Activated CD8-positive, alpha-beta memory T cell treated with anti-CD3 and anti-CD28 coated beads for 4 hours (primary cell): Measurements from ENCODE around the gene NTSR1.
A peak's percentile ranks its signal among the peaks of the same experiment; 100 is the strongest.

Experiments used
- DNase-seq, 2 donors: peaks; one replicate each; pipeline ENCODE4 v3.0.0-alpha.2; 2020; ENCODE audit warnings: low read depth in 2 of 2

NTSR1 gene

DNA sequence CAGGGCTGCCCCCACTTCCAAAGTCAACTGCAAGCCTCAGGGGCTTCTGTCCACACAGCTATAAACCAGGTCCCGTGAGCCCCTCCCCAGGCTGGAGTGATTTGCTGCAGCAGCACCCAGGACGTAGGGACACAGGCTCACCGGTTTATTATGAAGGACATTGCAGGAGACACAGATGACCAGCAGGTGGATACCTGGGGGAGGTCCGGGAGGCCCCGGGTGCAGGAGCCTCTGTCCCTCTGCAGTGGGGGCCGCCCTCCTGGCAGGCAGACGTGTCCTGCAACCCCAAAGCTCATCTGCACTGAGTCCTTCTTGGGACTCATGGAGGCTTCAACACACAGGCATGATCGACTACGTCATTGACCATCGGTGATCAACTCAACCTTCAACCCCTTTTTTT lies 14.5 kb upstream of the NTSR1 start:
- no peak for DNase-seq

DNA sequence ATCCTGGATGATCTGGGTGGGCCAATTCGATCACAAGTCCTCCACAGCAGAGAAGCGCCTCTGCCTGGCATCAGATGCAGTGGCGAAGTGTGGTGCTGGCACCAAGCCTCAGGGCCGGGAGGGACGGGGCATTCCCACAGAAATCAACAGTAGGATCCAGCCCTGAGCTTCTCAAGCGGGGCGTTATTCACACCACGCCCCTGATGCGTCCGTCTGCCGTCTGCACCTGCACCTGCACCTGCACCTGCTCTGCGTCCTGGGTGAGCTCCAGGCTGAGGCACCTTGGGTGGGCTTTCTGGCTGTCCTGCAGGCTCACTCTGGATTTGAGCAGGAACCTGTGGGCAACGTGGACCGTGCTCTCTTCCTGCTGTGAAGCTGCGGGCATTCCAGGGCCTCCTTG lies 13.8 kb upstream of the NTSR1 start:
- DNase-seq = no peak

DNA sequence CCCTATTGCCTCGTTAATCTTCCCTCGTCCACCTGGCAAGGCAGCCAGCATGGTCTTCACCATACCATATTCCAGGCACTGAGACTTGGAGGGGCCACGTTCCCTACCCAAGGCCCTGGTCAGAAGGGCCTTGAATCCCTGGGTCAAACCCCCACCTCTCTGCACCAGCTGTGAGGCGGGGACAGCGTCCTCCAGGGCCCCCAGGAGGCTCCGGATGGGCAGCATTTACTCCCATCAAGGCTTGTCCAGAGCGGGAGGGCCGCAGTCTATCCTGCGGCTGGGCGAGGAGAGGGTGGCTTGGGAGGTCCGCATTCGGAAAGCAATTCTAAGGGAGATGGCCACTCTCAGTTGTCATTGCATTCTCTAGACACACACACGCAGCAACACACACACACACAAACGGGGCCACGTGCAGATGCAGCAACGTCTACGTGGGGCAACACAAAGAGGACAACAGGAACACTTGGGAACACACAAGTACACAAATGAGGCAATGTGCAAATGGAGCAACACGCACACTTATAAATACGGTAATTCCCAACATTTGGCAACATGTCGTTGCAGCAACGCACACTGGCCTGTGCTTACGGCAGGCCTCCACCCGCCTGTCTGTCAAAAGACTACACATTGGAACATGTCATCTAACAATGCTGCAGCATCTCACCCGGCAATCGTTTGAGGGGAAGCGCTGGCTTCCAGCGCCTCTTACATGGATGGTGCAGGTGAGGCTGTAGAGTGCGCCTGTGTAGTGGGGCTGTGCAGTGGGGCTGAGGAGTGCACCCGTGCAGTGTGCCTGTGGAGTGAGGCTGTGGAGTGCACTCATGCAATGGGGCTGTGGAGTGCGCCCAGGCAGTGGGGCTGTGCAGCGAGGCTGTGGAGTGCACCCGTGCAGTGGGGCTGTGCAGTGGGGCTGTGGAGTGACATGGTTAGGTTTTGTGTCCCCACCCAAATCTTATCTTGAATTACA lies 12.9 kb upstream of the NTSR1 start:
- no peak for DNase-seq

DNA sequence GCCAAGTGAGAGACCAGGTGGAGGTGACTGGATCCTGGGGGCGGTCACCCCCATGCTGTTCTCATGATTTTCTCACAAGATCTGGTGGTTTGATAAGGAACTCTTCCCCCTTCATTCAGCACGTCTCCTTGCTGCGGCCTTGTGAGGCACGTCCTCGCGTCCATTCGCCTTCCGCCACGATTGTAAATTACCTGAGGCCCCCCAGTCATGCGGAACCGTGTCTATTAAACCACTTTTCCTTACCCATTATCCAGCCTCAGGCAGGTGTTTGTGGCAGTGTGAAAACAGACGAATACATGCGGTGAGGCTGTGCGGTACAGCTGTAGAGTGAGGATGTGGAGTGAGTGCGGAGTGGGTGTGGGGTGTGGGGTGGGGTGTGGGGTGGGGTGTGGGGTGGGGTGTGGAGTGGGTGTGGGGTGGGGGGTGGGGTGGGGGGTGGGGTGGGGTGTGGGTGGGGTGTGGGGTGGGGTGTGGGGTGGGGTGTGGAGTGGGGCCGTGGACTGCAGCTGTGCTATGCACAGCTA lies 12.1 kb upstream of the NTSR1 start:
- DNase-seq = no peak

DNA sequence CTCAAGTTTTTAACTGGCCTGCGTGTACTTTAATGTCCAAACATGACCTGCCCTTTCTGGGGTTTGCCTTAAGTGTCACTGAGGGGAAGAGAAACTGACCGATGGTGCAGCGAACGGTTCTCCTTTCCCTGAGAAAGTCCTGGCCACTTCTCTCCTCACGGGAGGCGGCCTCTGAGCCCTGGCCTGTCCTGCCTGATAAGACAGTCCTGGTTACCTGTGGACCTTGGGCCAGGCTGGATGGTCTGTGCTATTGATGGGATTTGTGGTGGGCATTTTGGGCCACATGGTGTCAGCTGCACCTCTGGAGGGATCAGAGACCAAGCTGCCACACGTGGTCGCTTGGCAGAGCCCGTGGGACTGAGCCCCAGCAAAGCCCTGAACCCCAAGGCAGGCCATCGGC lies 11.6 kb upstream of the NTSR1 start:
- DNase-seq = no peak

DNA sequence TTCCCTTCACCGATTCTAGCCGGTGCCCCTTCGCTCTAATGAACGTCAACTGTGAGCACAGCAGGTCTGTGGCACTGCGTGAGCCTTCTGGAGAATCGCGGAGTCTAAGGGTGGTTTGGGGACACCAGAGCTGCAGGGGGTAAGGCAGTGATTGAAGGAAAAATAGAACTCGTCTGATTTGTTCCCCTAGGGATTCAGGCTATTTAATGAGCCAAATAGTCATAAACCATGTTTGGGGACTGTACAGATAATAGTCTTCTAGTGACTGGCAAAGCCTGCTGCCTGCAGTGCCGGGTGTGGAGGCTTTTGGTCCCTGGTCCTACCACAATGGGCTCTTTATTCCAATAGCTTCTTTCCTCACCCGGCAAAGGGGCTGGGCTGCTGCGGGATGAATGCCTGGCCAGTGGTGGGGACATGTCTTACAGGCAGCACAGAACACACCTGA lies 11.1 kb upstream of the NTSR1 start:
- DNase-seq = no peak

DNA sequence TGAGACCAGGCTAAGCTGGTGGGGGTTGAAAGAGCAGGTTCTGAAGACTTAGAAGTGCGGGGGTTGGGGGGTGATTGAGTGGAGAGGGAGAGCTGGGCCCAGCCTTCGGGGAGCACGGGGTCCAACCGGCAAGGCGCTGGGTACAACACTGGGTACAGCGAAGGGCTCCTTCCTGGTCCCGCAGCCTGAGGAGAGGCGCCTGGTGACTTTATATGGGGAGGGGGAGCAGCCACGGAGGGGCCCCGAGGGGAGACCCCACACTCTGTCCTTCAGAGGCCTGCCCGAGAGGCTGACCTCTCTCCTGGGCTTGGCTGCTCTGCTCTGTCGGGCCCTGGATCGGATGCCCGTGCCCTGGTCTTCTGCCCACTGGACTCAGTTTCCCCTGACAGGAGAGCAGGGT lies 10.4 kb upstream of the NTSR1 start:
- DNase-seq = no peak

DNA sequence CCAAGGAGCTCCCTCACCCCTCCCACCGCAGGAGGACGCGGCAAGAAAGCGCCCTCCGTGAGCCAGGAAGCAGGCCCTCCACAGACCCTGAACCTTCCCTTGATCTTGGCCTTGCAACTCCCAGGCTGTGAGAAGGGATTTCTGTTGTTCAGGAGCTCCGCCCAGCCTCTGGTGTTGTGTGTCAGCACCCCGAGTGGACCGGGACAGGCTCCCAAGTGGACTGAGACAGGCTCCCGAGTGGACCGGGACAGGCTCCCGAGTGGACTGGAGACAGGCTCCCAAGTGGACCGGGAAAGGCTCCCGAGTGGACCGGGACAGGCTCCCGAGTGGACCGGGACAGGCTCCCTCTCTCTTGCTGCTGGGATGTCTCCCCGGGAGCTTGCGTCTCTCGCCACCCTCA lies 9.3 kb upstream of the NTSR1 start:
- no peak for DNase-seq

DNA sequence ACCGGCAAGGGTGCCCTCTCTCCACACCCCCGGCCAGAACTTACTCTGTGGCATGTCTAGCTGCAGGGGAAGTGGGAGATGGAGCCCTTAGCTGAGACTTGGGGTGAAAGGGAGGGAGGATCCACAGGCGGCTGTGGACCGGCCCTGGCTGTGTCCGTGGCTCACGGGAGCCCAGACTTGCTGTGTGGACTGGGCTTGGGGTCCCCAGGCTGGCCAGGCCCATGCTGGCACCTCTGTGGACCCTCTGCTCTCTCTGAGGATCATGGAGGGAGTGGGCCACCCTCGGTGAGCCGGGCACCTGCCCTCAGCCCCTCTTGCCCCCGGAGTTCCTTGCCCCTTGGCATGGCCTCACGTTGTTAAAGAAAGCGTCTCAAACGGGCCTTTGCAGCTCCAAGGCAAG lies 8.9 kb upstream of the NTSR1 start:
- no peak for DNase-seq

DNA sequence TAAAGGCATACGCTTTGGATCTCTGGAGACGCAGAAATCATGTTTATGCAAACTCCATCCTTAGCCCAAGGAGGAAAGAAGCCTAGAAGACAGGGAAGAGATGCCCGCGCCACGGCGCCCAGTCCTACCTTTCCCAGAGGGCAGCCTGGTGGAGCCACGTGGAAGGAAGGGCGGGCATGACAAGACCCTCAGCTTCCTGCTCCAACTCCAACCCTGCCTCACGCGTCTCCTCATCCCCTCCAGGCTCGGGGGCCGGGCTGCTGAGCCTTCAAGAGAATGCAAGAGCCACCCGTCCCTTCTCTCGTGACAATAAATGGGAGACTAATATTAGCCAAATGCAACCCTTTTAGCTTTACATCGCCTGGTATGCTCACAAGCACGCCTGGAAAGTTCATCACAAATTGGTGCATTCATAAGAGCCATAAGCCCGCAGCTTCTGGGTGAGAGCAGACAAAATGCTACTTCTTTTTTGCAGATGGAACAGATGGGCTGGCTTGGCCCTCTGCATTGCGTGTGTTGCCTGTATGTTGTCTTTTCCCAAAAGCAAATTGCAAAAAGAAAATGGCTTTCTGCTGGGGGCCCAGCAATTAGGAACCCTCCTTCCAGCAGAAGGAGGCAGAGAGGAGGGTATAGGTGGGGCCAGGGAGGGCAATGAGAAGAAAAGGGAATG lies 8.2 kb upstream of the NTSR1 start:
- no peak for DNase-seq

DNA sequence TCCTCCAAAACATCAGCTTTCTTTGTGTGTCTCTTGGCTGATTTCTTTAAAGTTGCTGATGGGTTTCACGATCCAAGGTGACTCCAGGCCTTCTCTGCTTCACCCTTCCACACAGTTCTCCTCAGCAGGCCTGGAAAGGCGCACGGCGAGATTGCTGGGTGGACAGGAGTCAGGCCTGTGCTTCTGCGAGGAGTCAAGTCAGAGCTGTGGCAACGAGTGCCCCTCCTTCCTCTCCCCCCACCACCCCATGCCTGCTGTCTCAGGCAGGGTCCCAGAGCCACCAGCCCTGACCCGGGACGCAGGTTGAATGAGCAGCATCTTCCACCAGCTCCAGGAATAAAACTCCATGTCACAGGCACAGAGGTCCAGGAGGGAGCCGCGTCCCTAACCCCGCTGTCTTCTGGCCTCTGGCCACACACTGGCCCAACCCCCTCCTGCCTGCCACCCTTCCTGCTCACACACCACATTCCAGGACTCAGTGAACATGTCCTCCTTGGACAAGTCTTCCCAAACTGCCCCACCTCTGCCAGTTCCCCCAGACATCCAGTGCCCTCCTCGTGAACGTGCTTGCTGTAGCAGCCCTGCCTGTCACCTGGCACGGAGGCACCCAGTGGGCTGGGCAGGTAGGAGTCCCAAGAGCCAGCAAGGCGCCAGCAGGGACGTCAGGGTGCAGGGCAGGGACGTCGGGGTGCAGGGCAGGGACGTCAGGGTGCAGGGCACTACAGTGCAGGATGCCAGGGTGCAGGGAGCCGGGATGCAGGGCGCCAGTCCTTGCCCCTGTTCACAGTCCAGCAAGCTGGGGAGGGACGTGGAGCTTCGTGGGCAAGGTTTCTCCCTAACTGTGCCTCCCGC lies 7.2 kb upstream of the NTSR1 start:
- DNase-seq = no peak

DNA sequence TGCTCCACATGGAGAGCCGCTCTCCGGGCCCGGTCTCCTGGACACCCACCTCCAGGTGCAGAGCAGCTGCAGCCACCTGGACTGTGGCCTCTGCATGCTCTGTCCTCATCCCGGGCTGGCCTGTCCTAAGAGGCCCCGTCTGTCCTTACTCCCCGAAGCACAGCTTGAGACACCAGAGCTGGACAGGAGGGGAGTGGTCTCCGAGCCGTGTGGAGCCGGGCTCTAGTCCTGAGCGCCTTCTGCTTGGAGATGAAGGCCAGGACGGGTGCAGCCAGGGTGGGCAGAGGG lies 6.7 kb upstream of the NTSR1 start:
- DNase-seq = no peak

DNA sequence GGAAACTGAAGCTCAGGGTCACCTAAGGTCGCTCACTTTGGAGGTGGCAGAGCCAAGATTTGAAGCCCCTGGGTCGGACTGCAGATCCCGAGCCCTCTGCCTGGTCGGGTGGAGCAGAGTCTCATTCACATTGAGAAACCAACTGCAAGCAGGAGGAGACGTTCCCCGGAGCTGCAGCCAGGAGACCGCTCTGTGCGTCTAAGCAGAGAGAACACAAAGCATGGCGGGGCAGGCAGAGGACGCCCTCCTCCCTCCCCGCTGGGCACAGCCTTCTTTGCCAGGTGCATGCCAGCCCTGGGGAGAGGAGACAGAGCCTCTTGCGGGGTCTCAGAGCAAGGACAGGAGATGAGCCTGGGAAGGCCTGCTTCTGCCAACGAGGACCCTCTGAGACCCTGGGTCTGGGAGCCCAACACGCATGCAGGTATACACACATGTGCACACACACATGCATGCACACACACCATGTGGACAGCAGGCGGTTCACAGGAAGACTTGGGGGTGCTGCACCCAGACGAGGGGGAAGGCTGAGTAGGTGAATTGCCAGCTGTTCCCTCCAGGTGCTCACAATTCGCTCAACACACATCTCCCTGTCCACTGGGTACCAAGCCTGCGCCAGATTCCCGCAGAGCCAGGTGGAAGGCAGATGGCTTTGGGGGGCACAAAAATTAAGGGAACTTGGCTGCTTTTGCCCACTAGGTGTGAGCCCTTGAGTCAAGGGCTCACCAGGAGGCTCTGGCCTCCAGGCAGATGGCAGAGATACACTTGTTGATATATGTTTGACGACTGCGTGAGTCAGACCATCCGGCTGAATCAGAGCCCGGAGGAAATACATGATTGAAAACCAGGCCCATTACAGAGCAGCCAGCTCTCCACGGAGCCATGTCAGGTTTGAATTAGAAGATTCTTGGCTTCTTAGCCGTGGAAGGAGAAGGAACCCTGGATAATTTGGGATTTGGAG lies 5.5 kb upstream of the NTSR1 start:
- DNase-seq = peak in 1 of 2 donors; percentile 16

DNA sequence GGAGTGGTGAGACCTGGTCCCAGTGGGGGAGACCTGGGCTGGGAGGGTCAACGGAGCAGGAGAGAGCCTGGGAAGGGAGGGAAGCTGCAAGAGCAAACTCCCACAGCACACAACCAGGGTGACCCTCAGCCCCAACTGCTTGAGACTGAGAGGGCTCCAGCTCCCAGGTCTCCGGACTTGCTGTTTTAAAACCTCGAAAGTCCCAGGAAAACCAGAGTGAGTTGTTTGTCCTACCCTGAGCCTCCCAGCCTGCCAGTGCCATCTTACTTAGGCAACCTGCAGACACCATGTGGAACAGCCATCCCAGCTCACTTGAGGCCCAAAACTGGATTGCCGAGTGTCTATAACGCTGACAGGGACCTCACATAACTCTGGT lies 4.8 kb upstream of the NTSR1 start:
- DNase-seq = no peak

DNA sequence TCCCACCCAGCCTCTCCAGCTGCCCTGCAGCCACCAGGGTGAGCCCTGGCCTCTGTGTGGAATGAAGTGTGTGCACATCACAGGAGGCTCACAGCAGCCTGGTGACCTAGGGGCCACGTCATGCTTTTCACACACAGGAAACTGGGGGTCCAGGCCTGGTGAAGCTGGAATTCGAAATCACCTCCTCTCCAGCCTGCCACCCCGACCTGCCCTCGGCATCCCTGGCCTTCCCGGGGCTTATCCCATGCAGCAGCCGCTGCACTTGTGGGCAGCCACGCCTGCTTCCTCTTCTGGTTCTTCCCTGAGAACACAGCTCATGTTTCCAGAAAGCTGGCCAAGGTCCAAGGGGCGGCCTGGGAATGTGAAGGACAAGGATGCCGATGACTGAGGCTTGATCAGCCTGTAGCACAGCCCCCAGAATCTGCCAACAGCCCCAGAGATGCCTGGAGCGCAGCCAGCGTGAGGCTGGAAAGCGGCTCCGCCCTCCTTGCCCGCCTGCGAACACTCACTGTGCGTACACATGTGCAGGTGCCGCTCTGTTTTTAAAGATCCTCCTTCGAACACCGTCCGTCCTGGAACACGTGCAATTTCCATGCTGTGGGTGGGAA lies 4.2 kb upstream of the NTSR1 start:
- DNase-seq = no peak

DNA sequence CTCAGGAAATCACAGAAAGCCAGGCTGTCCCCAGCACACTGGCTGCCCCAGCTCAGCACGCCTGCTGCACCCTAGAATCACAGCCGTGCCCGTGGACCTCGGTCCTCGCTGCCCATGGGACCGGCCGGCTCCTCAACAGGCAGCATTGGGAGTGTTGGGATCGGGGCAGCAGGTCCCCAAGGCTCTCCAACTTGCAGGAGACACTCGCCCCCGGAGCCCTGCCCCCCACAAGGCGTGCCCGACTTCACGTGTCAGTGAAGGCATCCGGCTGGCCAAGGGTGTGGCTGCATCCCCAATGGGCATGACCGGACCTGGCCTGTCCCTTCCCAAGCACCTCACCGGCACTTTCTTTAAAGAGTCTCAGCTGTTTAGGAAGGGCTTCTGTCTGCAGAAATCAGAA lies 3.0 kb upstream of the NTSR1 start:
- DNase-seq = no peak

DNA sequence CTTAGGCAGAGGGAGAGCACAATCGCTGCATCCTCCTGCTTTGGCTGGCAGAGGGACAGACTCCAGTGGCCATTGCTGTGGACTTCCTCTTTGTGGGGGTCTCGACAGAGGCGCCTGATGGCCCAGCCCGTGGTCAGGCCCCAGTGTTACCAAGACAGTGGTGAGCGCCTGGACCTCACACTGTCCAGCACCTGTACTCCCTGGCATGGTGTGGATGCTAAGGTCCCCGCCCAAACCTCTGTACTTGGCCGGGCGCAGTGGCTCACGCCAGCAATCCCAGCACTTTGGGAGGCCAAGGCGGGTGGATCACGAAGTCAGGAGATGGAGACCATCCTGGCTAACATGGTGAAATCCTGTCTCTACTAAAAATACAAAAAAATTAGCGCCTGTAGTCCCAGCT lies 2.3 kb upstream of the NTSR1 start:
- no peak for DNase-seq

DNA sequence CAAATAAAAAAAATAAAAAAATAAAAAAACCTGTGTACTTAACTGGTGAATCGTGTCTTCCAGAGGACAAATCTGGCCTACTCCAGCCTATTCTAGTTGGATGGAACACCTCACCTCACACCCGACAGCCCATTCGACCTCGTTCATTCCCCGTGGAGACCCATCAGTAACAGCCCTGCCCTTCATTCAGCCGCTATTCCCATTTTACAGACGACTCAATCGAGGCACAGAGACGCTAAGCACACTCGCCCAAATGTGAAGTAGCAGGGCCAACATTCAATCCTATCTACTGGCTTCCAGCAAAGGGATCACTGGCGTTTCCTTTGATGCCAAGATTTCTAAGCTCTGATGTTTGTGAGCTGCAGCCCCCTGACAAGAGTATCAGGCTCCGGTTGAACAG lies 1.8 kb upstream of the NTSR1 start:
- no peak for DNase-seq

DNA sequence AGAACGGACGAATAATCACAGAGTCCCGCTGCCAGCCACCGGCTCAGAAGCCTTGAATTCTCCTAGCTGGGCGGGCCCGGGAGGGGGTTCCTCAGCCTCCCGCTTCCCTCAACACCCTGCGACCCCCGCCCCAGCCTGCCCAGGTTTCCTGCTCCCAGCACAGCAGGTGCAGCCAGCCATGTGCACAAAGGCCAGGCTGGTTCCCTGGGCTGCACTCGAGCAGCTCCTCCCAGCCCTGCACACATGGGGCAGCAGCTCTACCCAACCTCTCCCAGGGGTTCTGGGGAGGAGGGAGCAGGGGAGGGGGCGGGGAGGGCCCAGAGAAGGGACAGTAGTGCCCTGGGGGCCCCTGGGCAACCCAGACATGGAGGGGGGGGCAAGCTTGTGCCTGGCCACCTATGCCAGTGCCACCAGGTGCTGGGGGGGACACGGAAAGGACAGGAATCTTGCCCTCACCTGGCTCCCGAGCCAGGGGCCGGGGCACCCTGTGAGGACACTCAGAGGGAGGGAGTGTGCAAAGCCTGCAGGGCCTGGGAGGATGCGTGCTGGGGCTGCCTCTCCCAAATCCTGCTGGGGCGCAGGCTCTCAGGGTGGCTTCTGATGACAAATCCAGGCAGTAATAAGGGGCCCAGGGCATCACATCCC lies 1.2 kb upstream of the NTSR1 start:
- DNase-seq = no peak

DNA sequence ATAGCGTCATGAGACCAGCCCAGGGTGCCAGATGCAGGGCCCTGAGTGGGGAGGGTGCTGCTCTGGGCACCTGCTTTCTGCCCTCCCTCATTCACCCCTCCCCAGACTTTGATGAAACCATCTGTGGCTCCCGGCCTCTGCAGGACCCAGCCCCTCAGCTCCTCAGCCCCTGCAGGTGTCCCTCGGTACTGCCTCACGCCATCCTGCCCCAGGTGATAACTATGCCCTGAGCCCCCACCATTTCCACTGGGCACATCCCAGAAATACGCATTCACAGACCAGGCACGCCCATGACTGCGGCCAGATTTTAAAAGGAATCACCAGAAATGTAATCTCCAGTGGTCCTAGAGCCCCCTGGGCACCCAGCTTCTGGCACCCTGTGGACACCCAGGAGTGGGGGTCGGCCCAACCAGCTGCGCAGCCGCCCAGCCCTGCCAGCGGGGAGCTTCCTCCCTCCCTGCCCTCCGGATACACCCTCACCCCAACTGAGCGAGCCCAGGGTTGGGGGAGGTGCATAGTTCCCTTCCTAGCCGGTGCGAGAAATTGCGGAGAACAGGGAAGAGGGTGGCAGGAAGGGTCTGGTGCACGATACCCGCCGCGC lies 615 bp upstream of the NTSR1 start:
- DNase-seq = no peak
